Neuronal stem cell (in vitro differentiated cells): ENCODE results near the gene IFFO2.

Experiments used
- DNase-seq: peaks from one replicate; pipeline ENCODE4 v3.0.0-alpha.2; 2013; ENCODE audit warnings: low spot score
- H2AFZ ChIP-seq: one replicate; pipeline ENCODE4 v1.6.1; 2013; ENCODE audit warnings: mild to moderate bottlenecking, low read length, inconsistent platforms
- H2AK5ac ChIP-seq: 2 replicates; pipeline ENCODE4 v1.6.1; 2013; ENCODE audit warnings: low read depth, mild to moderate bottlenecking, inconsistent platforms, low read length, moderate library complexity, mixed read lengths
- H2BK120ac ChIP-seq: 2 replicates; pipeline ENCODE4 v1.6.1; 2013; ENCODE audit warnings: low read depth, mild to moderate bottlenecking, inconsistent platforms, low read length, moderate library complexity, mixed read lengths
- H2BK12ac ChIP-seq: one replicate; pipeline ENCODE4 v1.6.1; 2013; ENCODE audit warnings: low read length, inconsistent platforms
- H2BK15ac ChIP-seq: 2 replicates; pipeline ENCODE4 v1.6.1; 2013; ENCODE audit warnings: mild to moderate bottlenecking, low read length, inconsistent platforms, mixed read lengths
- H2BK5ac ChIP-seq: one replicate; pipeline ENCODE4 v1.6.1; 2013; ENCODE audit warnings: inconsistent platforms, mild to moderate bottlenecking, low read length, moderate library complexity
- H3K14ac ChIP-seq: one replicate; pipeline ENCODE4 v1.6.1; 2013; ENCODE audit warnings: low read length, inconsistent platforms
- H3K18ac ChIP-seq: 2 replicates; pipeline ENCODE4 v1.6.1; 2013; ENCODE audit warnings: low read length, inconsistent platforms
- H3K23ac ChIP-seq: 2 replicates; pipeline ENCODE4 v1.6.1; 2013; ENCODE audit warnings: low read depth, mild to moderate bottlenecking, mixed read lengths, low read length, inconsistent platforms; ENCODE audit not compliant: poor library complexity
- H3K27ac ChIP-seq: replicated peaks from 3 replicates; pipeline ENCODE4 v1.5.1; 2013; ENCODE audit warnings: low read length, inconsistent platforms
- H3K27me3 ChIP-seq, 3 experiments: 2 replicates each; pipeline ENCODE4 v1.6.1; 2013; ENCODE audit warnings: low read length in 3 of 3, mild to moderate bottlenecking in 2 of 3, inconsistent platforms in 1 of 3, low read depth in 1 of 3, mixed read lengths in 1 of 3, moderate library complexity in 1 of 3; ENCODE audit not compliant: control insufficient read depth in 3 of 3, insufficient read depth in 3 of 3
- H3K36me3 ChIP-seq, 2 donors: replicated peaks in 1 of 2; 2 replicates each; pipeline ENCODE4 v1.6.1; 2013; ENCODE audit warnings: low read length in 2 of 2; ENCODE audit not compliant: control insufficient read depth in 2 of 2, insufficient read depth in 2 of 2
- H3K4ac ChIP-seq: 2 replicates; pipeline ENCODE4 v1.6.1; 2013; ENCODE audit warnings: inconsistent platforms, mild to moderate bottlenecking, low read length, moderate library complexity
- H3K4me1 ChIP-seq, 2 donors: 1 replicate in 1 of 2; 2 replicates in 1 of 2; pipeline ENCODE4 v1.6.1; 2013; ENCODE audit warnings: low read length in 2 of 2, low read depth in 1 of 2; ENCODE audit not compliant: control insufficient read depth in 2 of 2, insufficient read depth in 1 of 2
- H3K4me2 ChIP-seq: one replicate; pipeline ENCODE4 v1.6.1; 2013; ENCODE audit warnings: mild to moderate bottlenecking, low read length, inconsistent platforms; ENCODE audit not compliant: insufficient read depth, poor library complexity, severe bottlenecking
- H3K4me3 ChIP-seq, 2 donors: 2 replicates each; pipeline ENCODE4 v1.5.1; 2013; ENCODE audit warnings: low read length in 2 of 2, mild to moderate bottlenecking in 2 of 2, inconsistent platforms in 1 of 2, moderate library complexity in 1 of 2
- H3K79me1 ChIP-seq: one replicate; pipeline ENCODE4 v1.6.1; 2013; ENCODE audit warnings: low read depth, mild to moderate bottlenecking, inconsistent platforms, low read length, moderate library complexity
- H3K9ac ChIP-seq: one replicate; pipeline ENCODE4 v1.6.1; 2013; ENCODE audit warnings: mild to moderate bottlenecking, low read depth, low read length, inconsistent platforms; ENCODE audit not compliant: poor library complexity
- H3K9me3 ChIP-seq, 2 donors: replicated peaks in 1 of 2; 2 replicates each; pipeline versions ENCODE3 to v1.6.1; 2013; ENCODE audit warnings: low read length in 2 of 2, mild to moderate bottlenecking in 2 of 2, inconsistent platforms in 1 of 2, low read depth in 1 of 2, mixed read lengths in 1 of 2, moderate library complexity in 1 of 2; ENCODE audit not compliant: control insufficient read depth in 2 of 2, insufficient read depth in 1 of 2
- H4K8ac ChIP-seq: one replicate; pipeline ENCODE4 v1.6.1; 2013; ENCODE audit warnings: low read depth, mild to moderate bottlenecking, inconsistent platforms, low read length, moderate library complexity
- H4K91ac ChIP-seq: one replicate; pipeline ENCODE4 v1.6.1; 2013; ENCODE audit warnings: low read length, low read depth, mild to moderate bottlenecking, inconsistent platforms; ENCODE audit not compliant: poor library complexity
- WGBS, 2 donors: extraction: QIAGEN DNeasy Blood & Tissue Kit; methylation state at CpG; one replicate each; pipeline ENCODE4 v1.1.7; 2013; ENCODE audit warnings: missing lambda C conversion rate in 2 of 2, mixed read lengths in 1 of 2; ENCODE audit not compliant: insufficient read length in 2 of 2, insufficient replicate concordance in 1 of 2; ENCODE audit errors: extremely low coverage in 2 of 2; 5-methylcytosine and 5-hydroxymethylcytosine counted together

Gene IFFO2

DNA sequence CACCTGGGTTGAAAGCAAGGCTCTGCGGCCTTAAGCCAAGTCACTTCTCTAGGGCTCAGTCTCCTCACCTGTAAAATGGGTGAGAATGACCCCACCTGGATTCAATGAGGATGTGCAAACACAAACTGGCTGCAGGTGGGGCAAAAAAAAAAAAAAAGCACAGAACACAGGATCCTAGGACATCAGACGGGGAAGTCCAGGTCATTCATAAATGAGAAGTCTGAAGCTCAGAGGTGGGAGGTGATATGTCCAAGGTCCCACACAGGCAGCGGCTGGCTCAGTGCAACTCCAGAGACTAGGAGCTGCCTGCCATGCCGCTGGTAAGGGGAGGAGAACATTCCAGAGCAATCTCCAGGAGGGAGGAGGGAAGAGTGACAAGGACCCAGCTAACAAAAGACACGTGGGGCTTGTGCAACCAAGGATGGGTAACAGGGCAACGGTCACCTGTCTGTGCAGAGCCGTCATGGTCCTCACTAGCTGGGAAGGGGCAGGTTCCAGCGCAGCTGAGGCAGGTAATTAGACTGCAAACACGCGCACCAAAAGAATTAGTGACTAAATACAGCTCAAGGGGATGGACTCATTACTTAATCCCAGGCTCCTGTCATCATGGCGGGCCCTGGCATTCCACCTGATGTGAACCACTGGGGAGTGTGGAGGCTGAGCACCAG lies 19.5 kb downstream of the IFFO2 start:
- peaks cover 0 to 1% (median 0%) of the 10 kb centered on the region in 3 experiments for H3K27me3 ChIP-seq
- no peak overlapping the region for H3K9ac ChIP-seq
- no peak overlapping the region for H3K4ac ChIP-seq
- no peaks in the 10 kb centered on the region for H3K9me3 ChIP-seq
- no peak overlapping the region for H3K27ac ChIP-seq
- DNase-seq: no peak
- H2AK5ac ChIP-seq: peak overlapping the region; percentile 51
- H2BK5ac ChIP-seq: no peak overlapping the region
- H3K18ac ChIP-seq: peak overlapping the region; percentile 56
- no peak overlapping the region for H2BK12ac ChIP-seq
- H3K4me1 ChIP-seq: peaks cover 14 to 23% of the 10 kb centered on the region in 2 donors
- no CpG with 5 or more reads among the region's 11 CpGs for WGBS, 2 donors
- H4K91ac ChIP-seq: no peak overlapping the region
- no peak overlapping the region for H4K8ac ChIP-seq
- H3K4me3 ChIP-seq: no peak overlapping the region
- H2BK120ac ChIP-seq: no peak overlapping the region
- H3K79me1 ChIP-seq: no peaks in the 10 kb centered on the region
- no peak overlapping the region for H3K4me2 ChIP-seq
- no peaks in the 10 kb centered on the region for H3K36me3 ChIP-seq
- H2AFZ ChIP-seq: no peak overlapping the region
- no peak overlapping the region for H2BK15ac ChIP-seq
- peak overlapping the region; percentile 16 for H3K23ac ChIP-seq
- peak overlapping the region; percentile 66 for H3K14ac ChIP-seq

DNA sequence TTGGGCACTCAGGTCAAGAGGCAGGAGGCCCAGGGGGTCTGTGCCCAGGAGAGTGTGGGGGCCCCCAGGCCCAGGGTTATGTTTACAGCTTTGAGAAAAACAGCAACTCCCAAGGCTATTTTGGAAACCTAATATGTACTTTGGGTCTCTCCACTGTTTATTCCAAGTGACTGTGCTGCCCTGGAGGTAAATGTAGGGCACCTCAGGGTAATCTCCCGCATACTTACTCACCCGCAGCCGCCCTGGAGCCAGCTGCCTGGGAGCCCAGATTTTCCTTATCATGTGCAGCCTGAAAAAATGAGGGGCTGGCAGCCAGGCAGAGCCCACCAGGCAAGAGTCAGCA lies 20.0 kb downstream of the IFFO2 start:
- peak overlapping the region; percentile 6 for H3K4ac ChIP-seq
- no peaks in the 10 kb centered on the region for H3K36me3 ChIP-seq
- H3K27ac ChIP-seq: no peak overlapping the region
- no peak overlapping the region for H3K23ac ChIP-seq
- no peak overlapping the region for H3K4me2 ChIP-seq
- H4K8ac ChIP-seq: no peak overlapping the region
- H3K4me1 ChIP-seq: peaks cover 13 to 18% of the 10 kb centered on the region in 2 donors
- no peak overlapping the region for H3K14ac ChIP-seq
- no peak overlapping the region for H2BK5ac ChIP-seq
- no peak overlapping the region for H2BK15ac ChIP-seq
- H3K4me3 ChIP-seq: no peak overlapping the region
- H2BK12ac ChIP-seq: peak overlapping the region; percentile 52
- no peak for DNase-seq
- H3K9ac ChIP-seq: no peak overlapping the region
- no peaks in the 10 kb centered on the region for H3K79me1 ChIP-seq
- H4K91ac ChIP-seq: no peak overlapping the region
- H2AFZ ChIP-seq: no peak overlapping the region
- peaks cover 0 to 1% (median 0%) of the 10 kb centered on the region in 3 experiments for H3K27me3 ChIP-seq
- no peak overlapping the region for H2AK5ac ChIP-seq
- H3K18ac ChIP-seq: peak overlapping the region; percentile 85
- H2BK120ac ChIP-seq: no peak overlapping the region
- no CpG with 5 or more reads among the region's 3 CpGs for WGBS, 2 donors
- no peaks in the 10 kb centered on the region for H3K9me3 ChIP-seq

DNA sequence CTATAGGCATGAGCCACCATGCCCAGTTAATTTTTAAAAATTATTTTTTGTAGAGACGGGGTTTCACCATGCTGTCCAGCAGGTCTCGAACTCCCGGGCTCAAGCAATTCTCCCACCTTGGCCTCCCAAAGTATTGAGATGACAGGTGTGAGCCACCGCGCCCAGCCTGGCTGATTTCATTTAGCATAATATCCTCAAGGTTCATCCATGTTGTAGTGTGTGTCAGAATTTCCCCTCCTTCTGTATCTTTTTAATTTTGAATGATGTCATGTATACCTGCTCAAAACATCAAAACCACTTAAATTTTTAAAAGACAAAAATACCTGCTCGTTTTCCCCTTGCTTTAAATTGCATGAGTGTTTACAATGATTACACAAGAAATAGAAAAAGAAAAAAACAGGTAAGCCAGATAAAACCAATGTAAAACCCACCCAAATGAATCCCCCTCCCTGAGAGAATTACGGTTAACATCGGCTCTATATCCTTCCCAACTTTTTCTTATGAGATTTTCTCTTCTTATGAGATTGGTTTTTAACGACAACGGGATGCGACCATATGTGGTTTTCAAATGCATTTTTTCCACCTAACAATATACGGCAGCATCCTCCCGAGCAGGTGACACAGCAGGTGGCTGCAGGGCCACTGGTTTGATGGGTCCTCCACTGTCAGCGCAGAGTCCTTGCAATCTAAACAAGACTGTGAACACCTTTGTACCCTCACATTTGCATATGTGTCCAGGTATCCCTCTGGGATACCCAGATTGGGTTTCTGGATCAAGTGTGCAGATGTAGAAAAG lies 22.1 kb downstream of the IFFO2 start:
- H3K14ac ChIP-seq: no peak overlapping the region
- no peak overlapping the region for H3K27ac ChIP-seq
- H2BK5ac ChIP-seq: no peak overlapping the region
- no peaks in the 10 kb centered on the region for H3K9me3 ChIP-seq
- H4K91ac ChIP-seq: no peak overlapping the region
- H3K4ac ChIP-seq: no peak overlapping the region
- no peak for DNase-seq
- no peak overlapping the region for H2BK12ac ChIP-seq
- no peaks in the 10 kb centered on the region for H3K79me1 ChIP-seq
- H3K4me3 ChIP-seq: no peak overlapping the region
- H2BK15ac ChIP-seq: no peak overlapping the region
- no peak overlapping the region for H3K9ac ChIP-seq
- H3K36me3 ChIP-seq: no peaks in the 10 kb centered on the region
- H3K27me3 ChIP-seq: peaks cover 0 to 1% (median 0%) of the 10 kb centered on the region in 3 experiments
- no peak overlapping the region for H3K4me2 ChIP-seq
- H3K23ac ChIP-seq: no peak overlapping the region
- no peak overlapping the region for H2BK120ac ChIP-seq
- H4K8ac ChIP-seq: no peak overlapping the region
- H2AK5ac ChIP-seq: no peak overlapping the region
- H3K4me1 ChIP-seq: peaks cover 6 to 8% of the 10 kb centered on the region in 2 donors
- no peak overlapping the region for H2AFZ ChIP-seq
- no peak overlapping the region for H3K18ac ChIP-seq
- WGBS, 2 donors: no CpG with 5 or more reads among the region's 14 CpGs

DNA sequence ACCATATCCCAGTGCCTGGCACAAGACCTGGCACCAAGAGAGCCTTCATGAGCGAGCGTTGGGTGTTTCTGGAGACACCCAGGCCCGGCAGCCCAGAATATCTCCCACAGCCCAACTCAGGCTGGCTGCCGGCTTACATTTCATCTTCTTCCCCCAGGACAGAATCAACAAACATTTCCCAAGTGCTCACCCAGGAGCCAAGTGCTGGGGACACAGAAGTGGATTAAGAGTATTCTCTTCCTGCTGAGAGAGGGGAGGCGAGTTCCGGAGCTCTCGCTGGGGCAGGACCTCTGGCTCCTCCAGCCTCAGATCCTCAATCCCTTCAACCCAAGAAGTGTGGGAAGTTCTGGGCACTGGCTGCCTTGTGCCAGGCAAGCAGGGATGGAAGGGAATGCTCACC lies 23.6 kb downstream of the IFFO2 start:
- Histone ChIP-seq H3K9ac (peak overlapping the region; percentile 24), H2BK5ac (no peak overlapping the region), H2AFZ (no peak overlapping the region), H4K8ac (no peak overlapping the region), H3K9me3 (no peaks in the 10 kb centered on the region), H3K4me2 (no peak overlapping the region), H2BK12ac (peak overlapping the region; percentile 4), H3K27ac (no peak overlapping the region), H3K23ac (peak overlapping the region; percentile 17), H2BK120ac (no peak overlapping the region), H3K4me3 (no peak overlapping the region), H3K14ac (no peak overlapping the region), H3K27me3 (no peaks in the 10 kb centered on the region), H4K91ac (no peak overlapping the region), H3K4ac (no peak overlapping the region), H3K18ac (peak overlapping the region; percentile 36), H3K36me3 (no peaks in the 10 kb centered on the region), H3K79me1 (no peaks in the 10 kb centered on the region), H2AK5ac (peak overlapping the region; percentile 82), H2BK15ac (no peak overlapping the region), H3K4me1 (peaks cover 2 to 5% of the 10 kb centered on the region in 2 donors)
- no peak for DNase-seq
- no CpG with 5 or more reads among the region's 7 CpGs for WGBS, 2 donors
